Bronchial epithelial cell (primary cell): ENCODE measurements around the gene LRIT1. TPM values are rescaled to one million over a fixed set of nuclear protein-coding genes. Genes with fewer than 3 reads are reported as not detected.

Source experiments
- DNase-seq: peaks from one replicate; pipeline ENCODE4 v3.0.0-alpha.2; 2010; ENCODE audit warnings: low read depth
- FAIRE-seq: peaks from 2 replicates; lab custom pipeline; 2011; peaks lifted over from hg19 to GRCh38; lab: Jason Lieb, UNC
- H3K27me3 ChIP-seq: 2 replicates; pipeline ENCODE4 v1.5.1; 2011; ENCODE audit warnings: low read length; ENCODE audit not compliant: control insufficient read depth, insufficient read depth
- H3K36me3 ChIP-seq: 2 replicates; pipeline ENCODE4 v1.5.1; 2011; ENCODE audit warnings: low read length; ENCODE audit not compliant: control insufficient read depth, insufficient read depth
- H3K4me3 ChIP-seq: 2 replicates; pipeline ENCODE4 v1.5.1; 2011; ENCODE audit warnings: mild to moderate bottlenecking, low read depth, low read length, control low read depth
- total RNA-seq: library from RNA; depleted of rRNA; stranded (reverse); fragments of >200 nt; gene quantifications from 2 replicates; pipeline ENCODE4 v1.2.1, GENCODE V29; 2014
- TF ChIP-seq, protein P1 (sequence below): IDR thresholded peaks from 2 replicates; pipeline ENCODE4 v1.5.1; 2011; ENCODE audit warnings: mild to moderate bottlenecking, moderate library complexity, low read length, control low read depth, inconsistent platforms; ENCODE audit not compliant: insufficient read depth, severe bottlenecking

LRIT1 gene
- total RNA-seq, 1 donor from 2014 or later: not detected

DNA sequence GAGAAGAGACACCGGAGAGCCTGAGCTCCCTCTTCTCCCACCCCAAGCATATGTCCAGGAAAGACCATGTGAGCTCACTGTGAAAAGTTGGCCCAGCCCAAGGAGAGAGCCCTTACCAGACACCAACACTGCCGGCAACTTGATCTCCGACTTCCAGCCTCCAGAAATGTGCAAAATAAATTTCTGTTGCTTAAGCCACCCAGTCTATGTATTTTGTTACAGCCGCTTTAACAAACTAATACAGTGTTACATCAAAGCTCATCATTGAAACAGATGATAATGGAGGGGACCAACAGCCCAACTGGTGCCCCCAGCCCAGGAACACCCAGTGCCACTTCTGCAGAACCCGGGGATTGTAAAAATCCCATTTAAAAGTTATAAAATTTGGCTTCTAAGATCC, 22.4 kb upstream of the LRIT1 start:
- Histone ChIP-seq H3K4me3 (no peak overlapping the region), H3K36me3 (no peaks in the 10 kb centered on the region), H3K27me3 (no peaks in the 10 kb centered on the region)
- DNase-seq (no peak), FAIRE-seq (no peak)
- TF ChIP-seq, protein P1, sequence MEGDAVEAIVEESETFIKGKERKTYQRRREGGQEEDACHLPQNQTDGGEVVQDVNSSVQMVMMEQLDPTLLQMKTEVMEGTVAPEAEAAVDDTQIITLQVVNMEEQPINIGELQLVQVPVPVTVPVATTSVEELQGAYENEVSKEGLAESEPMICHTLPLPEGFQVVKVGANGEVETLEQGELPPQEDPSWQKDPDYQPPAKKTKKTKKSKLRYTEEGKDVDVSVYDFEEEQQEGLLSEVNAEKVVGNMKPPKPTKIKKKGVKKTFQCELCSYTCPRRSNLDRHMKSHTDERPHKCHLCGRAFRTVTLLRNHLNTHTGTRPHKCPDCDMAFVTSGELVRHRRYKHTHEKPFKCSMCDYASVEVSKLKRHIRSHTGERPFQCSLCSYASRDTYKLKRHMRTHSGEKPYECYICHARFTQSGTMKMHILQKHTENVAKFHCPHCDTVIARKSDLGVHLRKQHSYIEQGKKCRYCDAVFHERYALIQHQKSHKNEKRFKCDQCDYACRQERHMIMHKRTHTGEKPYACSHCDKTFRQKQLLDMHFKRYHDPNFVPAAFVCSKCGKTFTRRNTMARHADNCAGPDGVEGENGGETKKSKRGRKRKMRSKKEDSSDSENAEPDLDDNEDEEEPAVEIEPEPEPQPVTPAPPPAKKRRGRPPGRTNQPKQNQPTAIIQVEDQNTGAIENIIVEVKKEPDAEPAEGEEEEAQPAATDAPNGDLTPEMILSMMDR: no peak

DNA sequence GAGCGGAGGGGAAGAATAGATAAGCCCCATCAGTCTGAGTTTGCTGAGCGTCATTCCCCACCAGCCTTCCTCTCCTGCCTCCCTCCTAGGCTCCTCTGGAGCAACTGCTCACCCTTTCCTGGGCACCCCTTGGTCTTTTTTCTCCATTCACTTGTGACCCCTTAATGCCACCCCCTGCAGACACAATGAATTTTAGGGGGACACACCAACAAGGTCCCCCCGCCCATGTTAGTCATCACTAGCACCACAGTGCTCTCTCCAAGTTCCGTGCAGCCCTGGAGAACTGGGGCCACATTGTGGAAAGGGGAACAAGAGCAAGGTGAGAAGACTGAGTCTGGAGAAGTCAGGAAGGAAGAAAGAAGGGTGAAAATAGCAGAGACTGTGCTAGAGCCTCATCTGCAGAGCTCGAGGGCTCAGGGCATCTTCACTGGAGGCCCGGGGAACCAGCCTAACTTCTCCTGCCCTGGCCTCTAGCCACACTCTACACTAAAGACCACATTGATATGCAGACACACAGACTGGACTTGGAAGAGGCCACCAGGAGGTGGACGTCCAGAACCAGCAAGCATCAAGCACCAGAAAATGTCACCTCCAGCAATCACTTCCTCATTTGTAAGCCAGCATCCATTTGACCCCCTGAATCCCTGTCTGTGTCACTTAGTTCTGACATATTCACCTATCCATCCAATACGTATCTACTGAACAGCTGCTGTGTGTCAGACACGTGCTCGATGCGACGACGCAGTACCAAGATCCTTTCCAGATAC, 21.0 kb upstream of the LRIT1 start:
- Histone ChIP-seq H3K36me3 (no peaks in the 10 kb centered on the region), H3K4me3 (no peak overlapping the region), H3K27me3 (no peaks in the 10 kb centered on the region)
- no peak for DNase-seq
- TF ChIP-seq, protein P1: no peak
- FAIRE-seq: no peak

DNA sequence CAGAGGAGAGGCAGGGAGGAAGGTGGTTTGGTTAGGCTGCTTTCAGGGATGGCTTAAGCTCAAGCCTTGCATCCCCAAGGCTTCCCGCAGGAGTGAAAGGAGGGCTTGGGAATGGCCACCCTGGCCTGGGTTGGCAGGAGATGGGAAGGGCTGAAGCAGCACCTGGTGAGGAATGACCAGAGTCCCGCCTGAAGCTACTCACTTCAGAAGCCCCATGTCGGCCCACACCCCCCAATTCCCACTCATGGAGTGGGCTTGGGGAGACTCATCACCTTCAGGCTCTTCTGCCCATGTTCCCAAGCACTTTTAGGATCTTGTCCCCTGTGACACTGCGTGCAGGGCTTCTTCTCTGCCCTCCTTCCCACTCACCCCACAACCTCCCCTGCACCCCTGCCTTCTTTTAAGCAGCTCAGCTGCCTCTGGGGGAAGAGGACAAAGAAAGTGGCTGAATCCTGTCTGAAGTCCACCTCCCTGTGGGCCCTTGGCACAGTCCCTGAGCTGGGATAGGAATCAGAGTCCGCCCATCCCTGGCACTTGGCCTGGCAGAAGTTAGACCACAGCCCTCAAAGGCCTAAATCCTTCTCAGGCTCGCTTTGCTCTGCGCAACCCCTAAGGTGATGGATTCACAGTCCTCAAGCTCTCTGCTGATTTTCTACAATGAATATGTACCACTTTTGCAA, 20.0 kb upstream of the LRIT1 start:
- DNase-seq: no peak
- Histone ChIP-seq H3K4me3 (no peak overlapping the region), H3K36me3 (no peaks in the 10 kb centered on the region), H3K27me3 (no peaks in the 10 kb centered on the region)
- TF ChIP-seq, protein P1: no peak
- peak; percentile 40 for FAIRE-seq

DNA sequence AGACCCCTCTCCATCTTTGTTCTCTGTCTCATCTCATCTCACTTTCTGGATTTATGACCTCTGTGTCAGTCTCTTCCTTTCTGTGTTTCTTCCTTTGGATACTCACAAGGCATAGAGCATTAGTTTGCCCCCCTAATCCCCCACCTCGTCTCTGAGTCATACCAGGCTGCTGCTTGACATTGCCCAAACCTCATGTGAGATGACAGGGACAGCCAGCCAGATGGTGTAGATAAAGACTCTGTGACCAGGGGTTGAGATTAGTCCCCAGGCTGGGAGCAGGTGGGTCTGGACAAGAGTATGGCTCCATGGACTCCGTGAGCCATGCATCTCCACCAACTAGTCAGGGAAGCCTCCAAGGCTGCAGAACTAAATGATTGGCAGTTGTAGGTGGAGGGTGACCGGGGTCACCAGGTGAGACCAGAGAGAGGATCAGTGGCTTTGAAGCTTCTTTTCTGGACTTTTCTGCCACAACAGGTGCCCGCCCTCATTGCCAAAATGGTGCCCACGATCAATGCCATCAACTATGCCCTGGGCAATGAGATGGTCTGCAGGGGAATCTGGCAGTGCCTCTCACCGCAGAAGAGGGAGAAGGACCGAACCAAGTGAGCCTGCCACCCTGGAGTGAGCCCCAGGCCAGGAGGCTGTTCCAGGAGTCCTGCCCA, 16.8 kb upstream of the LRIT1 start:
- Histone ChIP-seq H3K27me3 (no peaks in the 10 kb centered on the region), H3K36me3 (no peaks in the 10 kb centered on the region), H3K4me3 (no peak overlapping the region)
- TF ChIP-seq, protein P1: no peak
- DNase-seq: no peak
- no peak for FAIRE-seq

DNA sequence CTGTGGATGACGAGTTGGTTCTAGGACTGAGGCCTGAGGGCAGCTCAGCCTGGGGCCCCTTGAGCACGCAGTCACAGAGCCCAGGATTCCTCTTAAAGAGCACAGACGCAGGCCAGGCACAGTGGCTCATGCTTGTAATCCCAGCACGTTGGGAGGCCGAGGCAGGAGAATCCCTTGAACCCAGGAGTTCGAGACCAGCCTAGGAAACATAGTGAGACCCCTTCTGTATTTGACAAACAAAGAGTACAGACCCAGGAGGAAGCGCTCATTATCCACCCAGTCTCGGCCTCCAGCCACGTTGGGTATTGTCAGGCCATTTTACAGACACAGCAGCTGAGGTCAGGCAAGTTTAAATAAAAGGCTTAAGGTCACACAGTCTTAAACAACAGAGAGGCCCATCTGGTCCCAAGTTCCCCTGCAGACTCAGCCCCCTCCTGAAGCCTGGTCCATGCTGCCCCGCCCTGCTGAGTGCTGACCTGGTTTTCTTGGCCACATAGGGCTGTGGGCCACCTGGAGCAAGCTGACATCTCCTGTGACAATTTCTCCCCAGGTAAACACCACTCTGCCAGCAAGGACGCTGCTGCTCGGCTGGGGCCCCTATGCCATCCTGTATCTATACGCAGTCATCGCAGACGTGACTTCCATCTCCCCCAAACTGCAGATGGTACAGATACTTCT, 16.1 kb upstream of the LRIT1 start:
- Histone ChIP-seq H3K27me3 (no peaks in the 10 kb centered on the region), H3K36me3 (no peaks in the 10 kb centered on the region), H3K4me3 (no peak overlapping the region)
- FAIRE-seq (no peak), DNase-seq (no peak)
- TF ChIP-seq, protein P1: no peak
